GM23248 (cell line): ENCODE results near the gene VEGFC. TPM values are rescaled to one million over a fixed set of nuclear protein-coding genes. Genes with fewer than 3 reads are reported as not detected.
A peak's percentile ranks its signal among the peaks of the same experiment; 100 is the strongest.

ENCODE experiments used
- DNase-seq: peaks from one replicate; pipeline ENCODE4 v3.0.0-alpha.2; 2015
- H2AFZ ChIP-seq: fragments of 200-600 bp; sonication (generic); 2 replicates; pipeline ENCODE4 v1.6.1; 2016; ENCODE audit warnings: antibody characterized with exemption
- H3F3A ChIP-seq: fragments of 200-600 bp; sonication (generic); 2 replicates; pipeline ENCODE4 v1.6.1; 2016; ENCODE audit warnings: mild to moderate bottlenecking, antibody characterized with exemption, mixed run types; ENCODE audit not compliant: insufficient read depth
- H3K27ac ChIP-seq: fragments of 200-600 bp; sonication (generic); 2 replicates; pipeline ENCODE4 v1.5.1; 2016; ENCODE audit warnings: mild to moderate bottlenecking
- H3K27me3 ChIP-seq: fragments of 200-600 bp; sonication (generic); replicated peaks from 2 replicates; pipeline ENCODE4 v1.6.1; 2016; ENCODE audit warnings: mild to moderate bottlenecking; ENCODE audit not compliant: insufficient read depth
- H3K36me3 ChIP-seq: fragments of 200-600 bp; sonication (generic); 2 replicates; pipeline ENCODE4 v1.6.1; 2016; ENCODE audit warnings: low read depth, mild to moderate bottlenecking
- H3K4me1 ChIP-seq: fragments of 200-600 bp; sonication (generic); 2 replicates; pipeline ENCODE4 v1.6.1; 2016; ENCODE audit warnings: mild to moderate bottlenecking; ENCODE audit not compliant: insufficient read depth
- H3K4me2 ChIP-seq: fragments of 200-600 bp; sonication (generic); one replicate; pipeline ENCODE4 v1.6.1; 2016; ENCODE audit warnings: mild to moderate bottlenecking; ENCODE audit not compliant: unreplicated experiment
- H3K4me3 ChIP-seq: fragments of 200-600 bp; sonication (generic); 2 replicates; pipeline ENCODE4 v1.5.1; 2016; ENCODE audit warnings: mild to moderate bottlenecking
- H3K79me2 ChIP-seq: fragments of 200-600 bp; sonication (generic); 2 replicates; pipeline ENCODE4 v1.6.1; 2016; ENCODE audit warnings: mild to moderate bottlenecking; ENCODE audit not compliant: insufficient read depth
- H3K9ac ChIP-seq: fragments of 200-600 bp; sonication (generic); 2 replicates; pipeline ENCODE4 v1.6.1; 2016; ENCODE audit warnings: mild to moderate bottlenecking
- H3K9me2 ChIP-seq: fragments of 200-600 bp; sonication (generic); 2 replicates; pipeline ENCODE4 v1.6.1; 2016; ENCODE audit warnings: mixed run types, mild to moderate bottlenecking, moderate library complexity; ENCODE audit not compliant: insufficient read depth
- H3K9me3 ChIP-seq: fragments of 200-600 bp; sonication (generic); one replicate; pipeline ENCODE4 v1.6.1; 2017; ENCODE audit warnings: low read depth
- H4K20me1 ChIP-seq: fragments of 200-600 bp; sonication (generic); 2 replicates; pipeline ENCODE4 v1.6.0; 2016; ENCODE audit not compliant: insufficient read depth
- EZH2 ChIP-seq: fragments of 200-600 bp; sonication (generic); IDR thresholded peaks from 2 replicates; pipeline ENCODE4 v1.6.1; 2018; ENCODE audit warnings: antibody characterized with exemption, mild to moderate bottlenecking; ENCODE audit not compliant: insufficient read depth, poor library complexity, severe bottlenecking
- EZH2phosphoT487 ChIP-seq: fragments of 200-600 bp; sonication (generic); IDR thresholded peaks from 2 replicates; pipeline ENCODE4 v1.6.1; 2018; ENCODE audit warnings: antibody characterized with exemption, moderate library complexity, mild to moderate bottlenecking, low read depth; ENCODE audit not compliant: insufficient read depth
- WGBS, 2 experiments: methylation state at CpG; one replicate each; pipeline ENCODE4 v1.1.6; 2015 to 2017; ENCODE audit warnings: low lambda C conversion rate in 2 of 2, low coverage in 1 of 2; ENCODE audit errors: missing lambda C conversion rate in 2 of 2; 5-methylcytosine and 5-hydroxymethylcytosine counted together
- in situ Hi-C: fragments of 300-500 bp; cut with MboI; formaldehyde crosslinking; loops from 2 replicates; pipeline ENCODE4 v1.15.0; 2020
- polyA plus RNA-seq: library from polyadenylated mRNA; unstranded; fragments of >200 nt; fragmentation: Nextera tagmentation; extraction: Ambion mirVana; gene quantifications from 2 replicates; pipeline ENCODE4 v1.2.1, GENCODE V29; 2016
- total RNA-seq: library from RNA; depleted of rRNA; stranded (reverse); fragments of >200 nt; shearing (Covaris generic); gene quantifications from 2 replicates; pipeline ENCODE4 v1.2.3, GENCODE V29; 2014

The VEGFC gene
- total and polyA plus RNA-seq, 2 experiments from 2014 or later = 21.7 to 56.3 TPM

DNA sequence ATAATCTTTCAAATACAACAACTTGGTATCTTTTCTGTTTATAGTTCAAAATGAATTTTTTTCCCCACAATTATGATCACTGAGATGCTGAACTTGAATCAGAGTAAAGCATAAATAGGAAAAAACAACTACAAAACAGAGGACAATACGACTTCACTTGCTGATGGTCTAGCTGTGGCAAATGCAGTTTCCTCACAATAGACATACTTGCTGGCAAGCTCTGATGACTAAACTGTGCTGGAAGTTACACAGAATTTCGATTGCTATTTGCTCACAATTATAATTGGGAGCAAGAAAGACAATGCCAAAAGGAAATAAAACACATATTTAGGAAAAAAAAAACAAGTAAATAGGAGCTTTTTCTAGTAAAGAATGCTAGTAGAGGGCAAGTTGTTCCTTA is 14.7 kb downstream of the VEGFC start:
- Histone ChIP-seq H3K79me2 (peaks cover 100% of the 10 kb centered on the region), H3K36me3 (0 out of 2 replicates have a peak, but pooled peaks cover 1% of the 10 kb centered on the region), H3K27ac (peak overlapping the region; percentile 88), H3K4me1 (peaks cover 88% of the 10 kb centered on the region), H3F3A (peaks cover 75% of the 10 kb centered on the region), H3K4me3 (peak overlapping the region; percentile 61), H3K9me3 (no peaks in the 10 kb centered on the region), H2AFZ (0 out of 2 replicates have a peak overlapping the region, but pooled peaks have one; percentile 7), H4K20me1 (0 out of 2 replicates have a peak, but pooled peaks cover 4% of the 10 kb centered on the region), H3K4me2 (peak overlapping the region; percentile 76), H3K27me3 (no peaks in the 10 kb centered on the region), H3K9ac (peak overlapping the region; percentile 61), H3K9me2 (no peaks in the 10 kb centered on the region)
- in situ Hi-C loops = loop anchor here (25.0 kb wide), 2 partner anchors 259 to 559 kb away; no protein-coding TSS in a partner anchor
- WGBS, 2 experiments = 0 to 1% methylated on average over 2 of the region's 2 CpGs
- TF ChIP-seq EZH2 (no peak), EZH2phosphoT487 (no peak)
- peak; percentile 92 for DNase-seq

- Histone ChIP-seq H3K9me3 (no peaks in the 10 kb centered on the region), H3K4me2 (peak overlapping the region; percentile 39), H3K36me3 (0 out of 2 replicates have a peak, but pooled peaks cover 3% of the 10 kb centered on the region), H3K79me2 (peaks cover 100% of the 10 kb centered on the region), H3K4me1 (peaks cover 80% of the 10 kb centered on the region), H3K4me3 (peak overlapping the region; percentile 14), H3K27me3 (no peaks in the 10 kb centered on the region), H3F3A (peaks cover 74% of the 10 kb centered on the region), H3K9me2 (no peaks in the 10 kb centered on the region), H2AFZ (no peak overlapping the region), H4K20me1 (0 out of 2 replicates have a peak, but pooled peaks cover 4% of the 10 kb centered on the region), H3K9ac (no peak overlapping the region), H3K27ac (peak overlapping the region; percentile 51)
- 29 to 48% methylated on average over 1 of the region's 1 CpG for WGBS, 2 experiments
- in situ Hi-C loops = loop anchor here (25.0 kb wide), 2 partner anchors 262 to 562 kb away; no protein-coding TSS in a partner anchor
- TF ChIP-seq EZH2 = no peak
- no peak for TF ChIP-seq EZH2phosphoT487
- peak; percentile 51 for DNase-seq
Observed at GRCh38 chr4:176775338-176775737, 17.4 kb downstream of the VEGFC start.

DNA sequence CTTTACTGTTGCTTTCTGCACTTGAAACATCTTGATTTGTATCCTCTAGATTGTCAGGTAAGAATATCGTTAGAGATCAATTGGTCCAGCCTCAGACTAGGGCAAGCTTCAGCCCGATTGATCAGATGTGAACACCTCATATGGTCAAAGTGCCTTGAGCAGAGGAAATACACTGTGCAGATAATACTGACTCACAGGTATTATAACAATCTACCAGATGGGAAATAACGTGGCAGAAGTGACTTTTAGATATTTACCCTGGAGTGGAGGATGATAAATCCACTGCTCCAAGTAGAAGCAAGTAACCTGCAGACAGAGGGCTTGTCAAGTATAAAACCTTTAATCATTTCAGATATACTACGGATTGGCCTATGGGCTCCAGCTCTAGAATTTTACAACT is 17.9 kb downstream of the VEGFC start:
- peaks cover 78% of the 10 kb centered on the region for H3F3A ChIP-seq

GRCh38 chr4:176769514-176769913 is 23.2 kb downstream of the VEGFC start:
- no peak for TF ChIP-seq EZH2
- no peak for TF ChIP-seq EZH2phosphoT487
- peaks cover 84% of the 10 kb centered on the region for H3F3A ChIP-seq
- in situ Hi-C loops = no loop called here
- H3K27ac ChIP-seq = peak overlapping the region; percentile 94
- H3K9me2 ChIP-seq = no peaks in the 10 kb centered on the region
- WGBS, 2 experiments = 0 to 3% methylated on average over 2 of the region's 2 CpGs
- H3K4me1 ChIP-seq = peaks cover 64% of the 10 kb centered on the region
- H3K27me3 ChIP-seq = no peaks in the 10 kb centered on the region
- H3K9me3 ChIP-seq = no peaks in the 10 kb centered on the region
- peak; percentile 98 for DNase-seq
- peaks cover 10% of the 10 kb centered on the region; the same call in 1 of the 2 replicates for H3K36me3 ChIP-seq
- no peak overlapping the region for H2AFZ ChIP-seq
- peaks cover 98% of the 10 kb centered on the region for H3K79me2 ChIP-seq
- H3K4me2 ChIP-seq = peak overlapping the region; percentile 66
- peak overlapping the region; percentile 66 for H3K9ac ChIP-seq
- H3K4me3 ChIP-seq = no peak overlapping the region
- no peaks in the 10 kb centered on the region for H4K20me1 ChIP-seq

More for the DNA sequence above, 17.9 kb downstream of the VEGFC start:
- DNase-seq = peak; percentile 53
- no peak overlapping the region for H3K4me3 ChIP-seq
- H3K4me1 ChIP-seq = peaks cover 81% of the 10 kb centered on the region
- H4K20me1 ChIP-seq = 0 out of 2 replicates have a peak, but pooled peaks cover 4% of the 10 kb centered on the region
- no peaks in the 10 kb centered on the region for H3K9me3 ChIP-seq
- in situ Hi-C loops = loop anchor here (25.0 kb wide), 2 partner anchors 262 to 562 kb away; no protein-coding TSS in a partner anchor
- H3K4me2 ChIP-seq = peak overlapping the region; percentile 39
- H3K27me3 ChIP-seq = no peaks in the 10 kb centered on the region
- H3K36me3 ChIP-seq = 0 out of 2 replicates have a peak, but pooled peaks cover 3% of the 10 kb centered on the region
- peaks cover 100% of the 10 kb centered on the region for H3K79me2 ChIP-seq
- H2AFZ ChIP-seq = no peak overlapping the region
- TF ChIP-seq EZH2 (no peak), EZH2phosphoT487 (no peak)
- H3K9me2 ChIP-seq = no peaks in the 10 kb centered on the region
- 53% methylated on average over 4 of the region's 4 CpGs for WGBS, 2 experiments
- peak overlapping the region; percentile 51 for H3K27ac ChIP-seq
- no peak overlapping the region for H3K9ac ChIP-seq
